Esophagus muscularis mucosa (tissue), 4 donors: ENCODE data around the gene PDE6H. TPM values are rescaled to one million over a fixed set of nuclear protein-coding genes. Genes with fewer than 3 reads are reported as not detected.

Experiments
- DNase-seq: peaks from one replicate; pipeline ENCODE4 v3.0.0-alpha.2; 2017; ENCODE audit errors: extremely low spot score
- H3K27ac ChIP-seq, 4 donors: fragments of 200-600 bp; sonication (generic); replicated peaks in 1 of 4; 1 replicate in 3 of 4; 2 replicates in 1 of 4; pipeline ENCODE4 v1.5.1; 2016 to 2019; ENCODE audit warnings: mild to moderate bottlenecking in 1 of 4
- H3K27me3 ChIP-seq, 4 donors: fragments of 200-600 bp; sonication (generic); one replicate each; pipeline versions ENCODE4 v1.5.1 to v1.6.0; 2016 to 2019
- H3K36me3 ChIP-seq, 4 donors: fragments of 200-600 bp; sonication (generic); one replicate each; pipeline ENCODE4 v1.5.1; 2016 to 2019
- H3K4me1 ChIP-seq, 4 donors: fragments of 200-600 bp; sonication (generic); one replicate each; pipeline ENCODE4 v1.5.1; 2016 to 2019
- H3K4me3 ChIP-seq, 4 donors: fragments of 200-600 bp; sonication (generic); 1 replicate in 2 of 4; 2 replicates in 2 of 4; pipeline ENCODE4 v1.5.1; 2016 to 2019; ENCODE audit warnings: mild to moderate bottlenecking in 4 of 4, moderate library complexity in 1 of 4
- H3K9me3 ChIP-seq, 4 donors: fragments of 200-600 bp; sonication (generic); 1 replicate in 3 of 4; 2 replicates in 1 of 4; pipeline ENCODE4 v1.5.1; 2016 to 2019
- EP300 ChIP-seq: sonication (generic); formaldehyde crosslinking; IDR thresholded peaks from one replicate; pipeline ENCODE4 v1.6.1; 2017; ENCODE audit warnings: antibody characterized with exemption
- POLR2A ChIP-seq: fragments of 450-650 bp; IDR thresholded peaks from one replicate; pipeline ENCODE4 v1.6.1; 2017; ENCODE audit warnings: antibody characterized with exemption, moderate library complexity, mild to moderate bottlenecking, low read depth
- POLR2AphosphoS5 ChIP-seq, 2 donors: sonication (generic); formaldehyde crosslinking; IDR thresholded peaks; one replicate each; pipeline ENCODE4 v1.6.1; 2017; ENCODE audit warnings: antibody characterized with exemption in 2 of 2
- WGBS: methylation state at CpG from one replicate; pipeline ENCODE4 v1.1.5; 2018; 5-methylcytosine and 5-hydroxymethylcytosine counted together
- intact Hi-C: fragments of 100-400 bp; cut with DNase I; formaldehyde crosslinking; loops from one replicate; pipeline ENCODE4 v1.15.1; 2023
- total RNA-seq, 4 donors: library from RNA; depleted of rRNA; stranded (reverse); fragments of >200 nt; gene quantifications; one replicate each; pipeline versions ENCODE4 v1.1.0 to v1.2.1, GENCODE V29; 2016
- TF ChIP-seq, protein P1 (sequence below), 3 experiments: fragments of 200-600 bp in 2 of 3; fragments of 450-650 bp in 1 of 3; sonication (generic) in 2 of 3; IDR thresholded peaks; one replicate each; pipeline ENCODE4 v1.5.1; 2017 to 2019; ENCODE audit warnings: antibody characterized with exemption in 3 of 3, mild to moderate bottlenecking in 2 of 3, moderate library complexity in 1 of 3

Gene PDE6H
- total RNA-seq, 4 donors from 2014 or later: not detected

- no peak for TF ChIP-seq EP300
- TF ChIP-seq POLR2A: no peak
- TF ChIP-seq, protein P1, sequence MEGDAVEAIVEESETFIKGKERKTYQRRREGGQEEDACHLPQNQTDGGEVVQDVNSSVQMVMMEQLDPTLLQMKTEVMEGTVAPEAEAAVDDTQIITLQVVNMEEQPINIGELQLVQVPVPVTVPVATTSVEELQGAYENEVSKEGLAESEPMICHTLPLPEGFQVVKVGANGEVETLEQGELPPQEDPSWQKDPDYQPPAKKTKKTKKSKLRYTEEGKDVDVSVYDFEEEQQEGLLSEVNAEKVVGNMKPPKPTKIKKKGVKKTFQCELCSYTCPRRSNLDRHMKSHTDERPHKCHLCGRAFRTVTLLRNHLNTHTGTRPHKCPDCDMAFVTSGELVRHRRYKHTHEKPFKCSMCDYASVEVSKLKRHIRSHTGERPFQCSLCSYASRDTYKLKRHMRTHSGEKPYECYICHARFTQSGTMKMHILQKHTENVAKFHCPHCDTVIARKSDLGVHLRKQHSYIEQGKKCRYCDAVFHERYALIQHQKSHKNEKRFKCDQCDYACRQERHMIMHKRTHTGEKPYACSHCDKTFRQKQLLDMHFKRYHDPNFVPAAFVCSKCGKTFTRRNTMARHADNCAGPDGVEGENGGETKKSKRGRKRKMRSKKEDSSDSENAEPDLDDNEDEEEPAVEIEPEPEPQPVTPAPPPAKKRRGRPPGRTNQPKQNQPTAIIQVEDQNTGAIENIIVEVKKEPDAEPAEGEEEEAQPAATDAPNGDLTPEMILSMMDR (IDR thresholded peaks at IDR 0.05): no peak
- peak in 1 of 2 donors; percentile 25 for TF ChIP-seq POLR2AphosphoS5 (IDR thresholded peaks at IDR 0.05)
- Histone ChIP-seq H3K4me1 (peaks cover 30 to 49% (median 38%) of the 10 kb centered on the region in 4 donors), H3K27ac (peak overlapping the region; percentile 67 to 75 (median 71)), H3K4me3 (peak overlapping the region; percentile 42 to 54 (median 46)), H3K27me3 (no peaks in the 10 kb centered on the region), H3K36me3 (no peaks in the 10 kb centered on the region), H3K9me3 (no peaks in the 10 kb centered on the region)
- intact Hi-C loops: no loop called here
- no peak for DNase-seq
- WGBS: 55% methylated on average over 3 of the region's 3 CpGs
These were observed 13.4 kb upstream of the PDE6H start for GRCh38 chr12:14959463-14959862.

DNA sequence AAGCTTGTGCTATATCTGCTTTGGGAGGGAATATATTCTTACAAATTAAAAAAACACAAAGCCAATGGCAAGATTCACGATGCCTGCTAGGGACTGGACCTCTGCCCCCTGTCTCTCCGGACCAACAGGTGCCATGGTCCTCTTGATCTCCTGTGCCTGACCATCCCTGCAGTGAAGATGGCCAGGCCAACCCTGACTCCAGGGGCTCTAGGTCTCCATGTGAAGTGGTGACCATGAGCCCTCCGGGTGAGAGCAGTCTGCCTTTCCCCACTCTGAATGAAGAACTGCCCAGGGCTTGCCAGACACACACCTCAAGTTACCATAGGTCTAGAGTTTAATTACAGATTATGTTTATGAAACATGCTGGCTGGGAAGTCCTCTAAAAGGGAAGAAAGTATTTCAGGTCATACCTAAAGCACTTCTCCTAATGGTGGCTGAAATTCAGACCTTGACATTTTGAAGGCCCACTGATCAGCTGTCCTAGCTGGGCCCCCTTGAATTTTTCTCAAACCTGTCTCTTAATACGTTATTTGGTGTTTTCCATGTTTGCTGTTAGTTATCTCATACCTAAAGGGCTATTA lies 12.8 kb upstream of the PDE6H start:
- H3K4me3 ChIP-seq: peak overlapping the region; percentile 42 to 54 (median 46)
- H3K27ac ChIP-seq: peak overlapping the region; percentile 67 to 75 (median 71)
- DNase-seq: no peak
- intact Hi-C loops: no loop called here
- H3K27me3 ChIP-seq: no peaks in the 10 kb centered on the region
- no peaks in the 10 kb centered on the region for H3K36me3 ChIP-seq
- no peaks in the 10 kb centered on the region for H3K9me3 ChIP-seq
- 76% methylated on average over 4 of the region's 4 CpGs for WGBS
- H3K4me1 ChIP-seq: peaks cover 30 to 47% (median 38%) of the 10 kb centered on the region in 4 donors
- TF ChIP-seq, protein P1 (IDR thresholded peaks at IDR 0.05): no peak
- TF ChIP-seq POLR2A (no peak), EP300 (no peak), POLR2AphosphoS5 (IDR thresholded peaks at IDR 0.05) (no peak)

DNA sequence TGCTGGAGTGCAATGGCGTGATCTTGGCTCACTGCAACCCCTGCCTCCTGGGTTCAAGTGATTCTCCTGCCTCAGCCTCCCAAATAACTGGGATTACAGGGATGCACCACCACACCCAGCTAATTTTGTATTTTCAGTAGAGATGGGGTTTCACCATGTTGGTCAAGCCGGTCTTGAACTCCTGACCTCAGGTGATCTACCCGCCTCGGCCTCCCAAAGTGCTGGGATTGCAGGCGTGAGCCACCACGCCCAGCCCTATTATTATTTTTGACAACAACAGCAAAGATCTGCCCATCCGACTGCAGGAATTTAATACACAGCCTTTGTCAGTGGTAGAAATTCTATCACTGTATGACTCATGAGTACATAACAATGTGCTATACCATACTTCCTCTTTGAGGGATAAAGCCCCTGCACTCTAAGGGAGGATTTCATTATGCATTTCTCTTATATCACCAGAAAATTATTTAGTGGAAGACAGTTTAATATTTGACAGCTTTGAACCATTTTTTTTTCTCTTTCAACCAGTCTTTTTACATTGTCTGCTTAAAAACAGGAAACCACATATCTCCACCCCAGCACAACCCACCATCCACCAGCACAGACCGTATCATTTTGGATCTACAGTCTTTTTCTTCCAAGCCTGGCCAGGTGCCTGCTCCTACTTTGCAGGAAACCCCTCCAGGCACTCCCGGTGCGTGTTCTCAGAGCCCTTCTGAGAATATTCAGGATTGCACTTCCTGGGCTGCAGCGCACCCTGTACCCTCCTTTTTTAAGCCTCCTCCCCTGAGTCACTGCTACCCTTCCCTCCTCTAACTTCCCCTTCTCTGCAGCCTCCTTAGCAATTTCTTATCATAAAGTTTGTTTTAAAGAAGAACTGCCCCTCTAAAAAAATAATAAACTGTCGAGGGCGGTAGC lies 12.0 kb upstream of the PDE6H start:
- peak overlapping the region; percentile 42 to 54 (median 46) for H3K4me3 ChIP-seq
- peak overlapping the region; percentile 67 to 75 (median 71) for H3K27ac ChIP-seq
- no peaks in the 10 kb centered on the region for H3K36me3 ChIP-seq
- H3K4me1 ChIP-seq: peaks cover 30 to 47% (median 38%) of the 10 kb centered on the region in 4 donors
- TF ChIP-seq EP300 (no peak), POLR2A (no peak), POLR2AphosphoS5 (IDR thresholded peaks at IDR 0.05) (no peak)
- TF ChIP-seq, protein P1 (IDR thresholded peaks at IDR 0.05): no peak
- intact Hi-C loops: no loop called here
- DNase-seq: no peak
- 58% methylated on average over 13 of the region's 13 CpGs for WGBS
- no peaks in the 10 kb centered on the region for H3K27me3 ChIP-seq
- H3K9me3 ChIP-seq: no peaks in the 10 kb centered on the region

- no peak for TF ChIP-seq POLR2A
- no peak for TF ChIP-seq EP300
- TF ChIP-seq POLR2AphosphoS5 (IDR thresholded peaks at IDR 0.05): peak; percentile 37 to 39
- TF ChIP-seq, protein P1 (IDR thresholded peaks at IDR 0.05): no peak
- peak within 1 kb of the TSS; percentile 67 to 75 (median 71) for H3K27ac ChIP-seq
- H3K36me3 ChIP-seq: no peaks in the 10 kb centered on the region
- H3K4me1 ChIP-seq: peaks cover 25 to 40% (median 34%) of the 10 kb centered on the region in 4 donors
- no peaks in the 10 kb centered on the region for H3K9me3 ChIP-seq
- WGBS: 63% methylated on average over 14 of the region's 14 CpGs
- intact Hi-C loops: no loop called here
- H3K4me3 ChIP-seq: peak within 1 kb of the TSS; percentile 42 to 54 (median 46)
- DNase-seq: no peak
- H3K27me3 ChIP-seq: no peaks in the 10 kb centered on the region
These were observed 11.2 kb upstream of the PDE6H start, which contains the start of gene ARHGDIB for GRCh38 chr12:14961466-14962152. Gene ARHGDIB (minus strand): TSS chr12:14961601. CDS start chr12:14950712, 10,889 bp downstream.
